Epidermal melanocyte (primary cell): ENCODE data around the gene CRELD2.
A peak's percentile ranks its signal among the peaks of the same experiment; 100 is the strongest.
"Not testable (repeated sequence)": the region's sequence is repeated elsewhere in the genome, so short reads cannot be mapped to it uniquely, and the experiment has no call there.

Experiments used
- DNase-seq: peaks from one replicate; pipeline ENCODE4 v3.0.0; 2011; ENCODE audit warnings: low spot score; ENCODE audit not compliant: insufficient read length

The CRELD2 gene

DNA sequence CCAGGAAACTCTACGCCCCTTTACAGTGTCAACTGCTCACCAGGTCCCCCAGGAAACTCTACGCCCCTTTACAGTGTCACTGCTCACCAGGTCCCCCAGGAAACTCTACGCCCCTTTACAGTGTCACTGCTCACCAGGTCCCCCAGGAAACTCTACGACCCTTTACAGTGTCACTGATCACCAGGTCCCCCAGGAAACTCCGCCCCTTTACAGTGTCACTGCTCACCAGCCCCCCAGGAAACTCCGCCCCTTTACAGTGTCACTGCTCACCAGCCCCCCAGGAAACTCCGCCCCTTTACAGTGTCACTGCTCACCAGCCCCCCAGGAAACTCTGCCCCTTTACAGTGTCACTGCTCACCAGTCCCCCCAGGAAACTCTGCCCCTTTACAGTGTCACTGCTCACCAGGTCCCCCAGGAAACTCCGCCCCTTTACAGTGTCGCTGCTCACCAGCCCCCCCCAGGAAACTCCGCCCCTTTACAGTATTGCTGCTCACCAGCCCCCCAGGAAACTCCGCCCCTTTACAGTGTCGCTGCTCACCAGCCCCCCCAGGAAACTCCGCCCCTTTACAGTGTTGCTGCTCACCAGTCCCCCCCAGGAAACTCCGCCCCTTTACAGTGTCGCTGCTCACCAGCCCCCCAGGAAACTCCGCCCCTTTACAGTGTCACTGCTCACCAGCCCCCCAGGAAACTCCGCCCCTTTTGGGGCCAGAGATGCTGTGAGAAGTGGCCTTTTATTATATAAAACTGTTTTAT lies 26.8 kb downstream of the CRELD2 start:
- DNase-seq: not testable (repeated sequence)

DNA sequence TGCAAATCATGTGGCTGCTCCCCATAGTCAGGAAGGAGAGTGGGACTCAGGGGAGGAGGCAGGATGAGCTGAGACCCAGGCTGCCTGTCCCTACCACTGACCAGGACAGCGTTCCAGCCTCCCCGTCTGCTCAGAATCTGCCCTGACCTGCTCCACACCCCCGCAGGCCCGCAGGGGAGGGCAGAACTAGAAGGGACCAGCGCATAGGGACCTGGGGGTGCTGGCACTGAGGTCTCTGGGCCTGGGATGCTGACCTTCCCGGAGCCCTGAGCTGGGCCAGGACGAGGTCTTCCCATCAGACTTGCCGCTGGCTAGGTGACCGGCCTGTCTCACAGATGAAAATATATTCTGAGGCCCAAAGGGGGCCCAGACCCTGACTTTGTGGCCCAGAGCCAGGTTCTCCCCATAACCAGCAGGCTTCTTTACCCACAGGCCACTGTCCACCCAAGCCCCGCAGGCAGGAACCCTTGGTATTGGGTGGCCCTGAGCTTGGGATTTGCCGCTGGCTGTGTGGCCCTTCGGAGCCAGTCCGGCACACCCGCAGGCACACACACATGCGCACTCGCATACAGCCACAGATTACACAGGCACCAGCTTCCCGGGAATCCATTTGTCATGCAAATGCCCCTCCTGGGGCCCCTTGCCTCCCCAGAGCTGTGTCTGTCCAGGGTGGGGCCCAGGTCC lies 28.3 kb downstream of the CRELD2 start:
- no peak for DNase-seq

GRCh38 chr22:49947296-49947622 lies 28.8 kb downstream of the CRELD2 start:
- DNase-seq: no peak

- no peak for DNase-seq
Observed at GRCh38 chr22:49948116-49948957, 29.9 kb downstream of the CRELD2 start.

DNA sequence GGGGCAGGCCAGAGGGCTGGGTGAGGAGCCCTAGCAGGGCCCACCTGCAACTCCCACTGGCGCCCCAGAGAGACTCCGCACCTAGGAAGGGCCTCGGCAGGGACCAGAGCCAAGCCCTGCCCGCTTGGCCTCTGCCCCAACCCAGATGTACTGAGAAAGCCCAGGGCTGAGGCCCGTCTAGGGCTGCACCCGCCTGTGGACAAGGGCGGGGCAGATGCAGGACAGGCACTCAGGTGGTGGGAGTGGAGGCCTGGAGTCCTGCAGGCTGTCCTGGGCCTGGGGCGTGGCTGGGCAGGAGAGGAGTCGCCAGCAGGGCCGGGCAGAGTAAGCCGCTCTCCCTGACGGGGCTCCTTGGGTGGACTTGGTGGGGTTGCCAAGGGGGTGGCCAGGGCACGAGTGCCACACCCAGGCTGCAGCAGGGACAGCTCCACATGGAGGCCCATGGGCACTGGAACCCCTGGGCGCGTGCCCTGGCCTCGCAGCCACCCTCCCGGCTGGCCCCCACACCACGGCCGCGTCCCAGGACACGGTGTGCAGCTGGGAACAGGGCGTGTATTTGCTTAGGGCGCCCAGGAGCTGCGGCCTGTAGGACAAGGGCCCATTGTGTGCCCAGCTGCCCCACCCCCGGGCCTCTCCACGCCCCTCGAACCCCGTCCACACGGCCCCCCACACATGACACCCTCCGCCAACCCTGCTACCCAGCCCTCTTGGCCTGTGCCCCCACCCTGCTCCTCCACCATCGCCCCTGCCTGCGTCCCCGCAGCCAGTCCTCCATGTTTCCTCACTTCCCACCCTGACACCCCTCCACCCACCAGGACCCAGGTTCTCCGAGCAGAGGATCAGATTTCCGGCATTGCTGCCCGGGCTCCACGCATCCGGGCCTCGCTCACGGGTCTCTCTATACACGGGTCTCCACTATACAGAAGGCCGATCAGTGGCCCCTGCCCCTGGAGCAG lies 30.8 kb downstream of the CRELD2 start:
- no peak for DNase-seq

DNA sequence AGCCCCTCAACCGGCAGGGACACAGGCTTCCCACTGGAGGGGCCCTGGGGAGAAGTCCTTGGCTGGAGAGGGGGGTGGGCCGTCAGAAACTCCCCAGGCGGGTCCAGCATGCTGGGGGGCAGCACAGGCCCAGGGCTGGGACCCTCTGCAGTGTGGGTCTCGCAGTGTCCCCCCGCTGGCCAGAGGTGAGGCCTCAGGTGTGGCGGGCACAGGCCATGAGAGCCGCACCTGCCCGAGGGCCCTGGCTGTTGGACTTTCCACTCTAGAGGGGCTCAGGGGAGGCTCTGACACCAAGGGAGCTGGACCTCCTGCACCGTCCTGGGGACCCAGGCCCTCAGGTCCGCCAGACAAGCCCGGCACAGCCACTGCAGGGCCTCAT lies 31.5 kb downstream of the CRELD2 start:
- DNase-seq: no peak

GRCh38 chr22:49950396-49950994 lies 32.1 kb downstream of the CRELD2 start:
- no peak for DNase-seq

GRCh38 chr22:49951000-49951677 lies 32.7 kb downstream of the CRELD2 start:
- DNase-seq: no peak

GRCh38 chr22:49951678-49951985 lies 33.2 kb downstream of the CRELD2 start:
- no peak for DNase-seq

DNA sequence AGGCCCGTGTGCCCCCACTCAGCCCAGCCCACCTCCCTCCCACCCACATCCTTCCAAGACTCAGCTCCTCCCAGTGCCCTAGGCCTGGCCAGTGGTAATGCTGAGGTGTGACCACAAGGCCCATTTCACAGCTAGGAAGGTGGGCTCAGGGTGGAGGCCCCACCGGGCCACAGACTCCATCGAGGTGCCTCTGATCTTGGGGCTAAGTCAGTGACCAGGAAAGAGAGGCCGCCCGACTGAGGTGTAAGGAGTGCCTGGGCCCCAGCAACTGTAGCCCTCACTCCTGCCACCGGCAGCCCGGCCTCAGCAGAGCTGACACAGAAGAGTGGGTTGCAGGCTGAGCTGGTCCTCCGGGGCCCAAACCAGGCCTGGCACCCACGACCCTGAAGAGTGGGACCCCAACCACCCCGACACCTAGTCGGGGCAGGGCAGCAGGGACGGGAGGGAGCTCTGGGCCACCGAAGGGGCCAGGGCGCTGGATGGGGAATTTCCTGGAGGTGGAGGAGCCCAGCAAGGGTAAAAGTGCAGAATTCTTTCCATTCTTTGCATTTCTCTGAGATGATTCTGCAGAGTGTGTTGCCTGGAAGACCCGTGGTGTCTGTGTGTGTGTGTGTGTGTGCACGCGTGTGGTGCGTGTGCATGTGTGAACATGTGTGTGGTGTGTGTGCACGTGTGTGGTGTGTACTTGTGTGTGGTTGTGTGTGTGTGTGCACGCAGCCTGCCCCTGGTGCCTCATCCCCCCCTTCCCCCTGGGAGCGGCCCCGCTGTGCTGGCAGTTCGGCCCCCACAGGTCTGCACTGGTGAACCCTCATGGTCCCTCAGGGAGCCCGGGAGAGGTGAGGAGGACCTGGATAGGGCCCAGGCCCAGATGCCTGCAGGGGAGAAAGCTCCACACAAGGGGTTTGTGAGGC lies 33.8 kb downstream of the CRELD2 start:
- peak; percentile 69 for DNase-seq

DNA sequence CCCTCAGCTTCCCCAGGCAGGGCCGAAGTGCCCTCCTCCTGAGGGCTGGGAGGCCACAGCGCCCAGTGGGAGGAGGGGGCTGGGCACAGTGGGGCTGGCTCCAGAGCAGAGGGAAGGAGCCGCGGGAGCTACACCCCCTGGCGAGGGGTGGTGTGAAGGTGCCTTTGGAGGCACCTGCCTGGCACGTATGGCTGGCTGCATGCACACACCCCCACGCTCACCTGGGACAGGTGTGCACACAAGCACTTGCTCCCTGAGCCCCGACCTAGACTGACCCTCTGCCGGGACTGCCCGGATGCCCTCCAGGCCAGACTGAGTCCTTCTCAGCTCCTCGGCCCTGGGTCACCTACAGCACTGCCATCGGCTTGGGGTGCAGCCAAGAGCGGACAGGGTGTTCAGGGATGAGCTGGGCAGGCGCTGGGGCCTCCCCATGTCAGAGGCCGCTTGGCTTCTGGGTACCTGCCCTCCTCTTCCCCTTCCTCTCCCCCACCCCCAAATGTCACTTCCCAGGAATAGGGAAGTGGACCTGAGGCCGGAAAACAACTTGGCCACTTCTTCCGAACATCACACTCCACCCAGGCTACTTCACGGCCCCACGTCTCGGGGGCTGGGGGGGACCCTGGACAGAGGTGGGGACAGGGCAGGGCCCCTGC lies 34.7 kb downstream of the CRELD2 start:
- DNase-seq: no peak

- no peak for DNase-seq
Observed at GRCh38 chr22:49953680-49954344, 35.4 kb downstream of the CRELD2 start.

GRCh38 chr22:49954354-49954753 lies 35.9 kb downstream of the CRELD2 start:
- DNase-seq: no peak

- DNase-seq: no peak
Observed at GRCh38 chr22:49954991-49955580, 36.7 kb downstream of the CRELD2 start.

DNA sequence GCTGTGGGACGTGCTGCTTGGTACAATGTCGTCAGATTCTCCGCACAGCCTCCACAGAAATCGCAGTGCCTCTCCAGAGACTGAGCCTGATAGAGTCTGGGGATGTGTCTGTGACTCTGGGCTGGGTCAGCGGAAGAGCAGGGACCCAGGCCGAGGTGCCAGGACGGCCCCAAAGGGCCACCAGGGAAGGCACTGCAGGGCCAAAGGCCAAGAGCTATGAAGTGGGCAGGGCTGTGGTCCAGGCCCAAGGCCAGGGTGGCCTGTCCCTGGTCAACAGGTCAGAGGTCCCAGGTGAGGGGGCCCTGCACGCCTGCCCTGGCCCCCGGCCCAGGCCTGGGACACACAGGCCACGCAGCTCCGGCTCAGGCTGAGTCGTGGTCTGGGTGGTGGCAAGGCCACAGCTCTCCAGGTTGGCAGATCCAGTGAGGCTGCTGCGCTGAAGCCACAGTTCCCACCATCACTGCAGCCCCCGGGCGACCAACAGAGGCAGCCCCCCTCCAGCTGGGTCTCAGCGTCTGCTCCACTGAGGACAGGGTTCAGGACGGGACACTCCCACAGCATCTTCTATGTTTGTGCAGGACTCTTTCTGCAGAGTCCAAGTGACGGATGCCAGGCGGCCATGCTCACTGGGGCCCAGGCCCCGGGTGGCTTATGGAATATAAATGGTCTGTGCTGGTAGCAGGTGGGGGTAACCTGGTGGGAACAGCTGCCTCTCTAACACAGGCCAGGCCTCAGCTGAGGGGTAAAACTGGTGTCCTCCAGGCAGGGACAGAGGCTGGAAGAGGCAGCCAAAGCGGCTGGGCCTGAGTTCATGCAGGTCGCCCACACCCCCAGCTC lies 37.4 kb downstream of the CRELD2 start:
- no peak for DNase-seq

GRCh38 chr22:49956418-49956770 lies 38.0 kb downstream of the CRELD2 start:
- no peak for DNase-seq
